ENCODE measurements around the gene GSG1.

GRCh38 chr12:13052421-13052820 lies 51.0 kb downstream of the GSG1 start:
- TF ChIP-seq POLR2A (IDR thresholded peaks at IDR 0.05; ENCODE audit: low read length) = no peak
- TF ChIP-seq GATA1 (IDR thresholded peaks at IDR 0.05; ENCODE audit: low read depth, low read length) = no peak
